WTC11 (cell line): ENCODE data around the gene HNRNPUL1. TPM values are rescaled to one million over a fixed set of nuclear protein-coding genes. Genes with fewer than 3 reads are reported as not detected.

Experiments used
- ATAC-seq: fragments of 200-7000 bp; cut with Tn5 transposase; 2 replicates; pipeline ENCODE4 v1.10.0; 2021; ENCODE audit warnings: mild to moderate bottlenecking, moderate library complexity
- CTCF ChIA-PET: fragments of 300-600 bp; sonication (Branson Sonifier 250); formaldehyde crosslinking; loops from one replicate; lab custom pipeline; 2021; ENCODE audit warnings: antibody characterized with exemption; lab: Charles Lee
- POLR2A ChIA-PET: fragments of 350-600 bp; sonication (Branson Sonifier 250); formaldehyde crosslinking; loops from one replicate; lab custom pipeline; 2021; ENCODE audit warnings: antibody characterized with exemption; lab: Charles Lee
- DNase-seq: peaks from one replicate; pipeline ENCODE4 v3.0.0; 2021; ENCODE audit warnings: low spot score
- H3K27ac Mint-ChIP-seq: 2 replicates; pipeline ENCODE4 v1.8.0; 2021; ENCODE audit warnings: mixed read lengths
- H3K27me3 Mint-ChIP-seq: 2 replicates; pipeline ENCODE4 v1.8.0; 2021; ENCODE audit warnings: low read depth, mild to moderate bottlenecking, moderate library complexity, mixed read lengths
- H3K36me3 Mint-ChIP-seq: 2 replicates; pipeline ENCODE4 v1.8.0; 2021; ENCODE audit warnings: mixed read lengths
- H3K4me1 Mint-ChIP-seq: 2 replicates; pipeline ENCODE4 v1.8.0; 2022; ENCODE audit warnings: mixed read lengths
- H3K4me3 Mint-ChIP-seq: 2 replicates; pipeline ENCODE4 v1.8.0; 2021; ENCODE audit warnings: mild to moderate bottlenecking, moderate library complexity, mixed read lengths
- H3K9me3 Mint-ChIP-seq: 2 replicates; pipeline ENCODE4 v1.8.0; 2021; ENCODE audit warnings: mixed read lengths
- JUN ChIP-seq: sonication (generic); formaldehyde crosslinking; IDR thresholded peaks from 2 replicates; pipeline ENCODE4 v1.8.0; 2023; ENCODE audit warnings: mild to moderate bottlenecking, missing genetic modification reagents
- KAT7 ChIP-seq: sonication (generic); formaldehyde crosslinking; IDR thresholded peaks from 2 replicates; pipeline ENCODE4 v1.8.1; 2023; ENCODE audit warnings: missing genetic modification reagents, mild to moderate bottlenecking, borderline replicate concordance
- NFYB ChIP-seq: sonication (generic); formaldehyde crosslinking; conservative IDR thresholded peaks from 2 replicates; pipeline ENCODE4 v1.8.0; 2022; ENCODE audit warnings: low read depth, missing genetic modification reagents
- NR3C1 ChIP-seq: sonication (generic); formaldehyde crosslinking; conservative IDR thresholded peaks from 2 replicates; pipeline ENCODE4 v1.8.1; 2023; ENCODE audit warnings: low read depth, mild to moderate bottlenecking, missing genetic modification reagents
- PRRX2 ChIP-seq: fragments of 250-450 bp; sonication (Bioruptor Pico); IDR thresholded peaks from 2 replicates; pipeline ENCODE4 v1.8.0; 2021; ENCODE audit warnings: mild to moderate bottlenecking
- SOX15 ChIP-seq: fragments of 250-450 bp; sonication (Bioruptor Pico); IDR thresholded peaks from 2 replicates; pipeline ENCODE4 v1.9.0; 2021; ENCODE audit warnings: mild to moderate bottlenecking
- SP1 ChIP-seq: sonication (generic); formaldehyde crosslinking; conservative IDR thresholded peaks from 2 replicates; pipeline ENCODE4 v1.8.1; 2022; ENCODE audit warnings: missing genetic modification reagents
- TEAD1 ChIP-seq: sonication (generic); formaldehyde crosslinking; IDR thresholded peaks from 2 replicates; pipeline ENCODE4 v1.8.0; 2022; ENCODE audit warnings: mild to moderate bottlenecking, missing genetic modification reagents
- TP53 ChIP-seq: sonication (generic); formaldehyde crosslinking; IDR thresholded peaks from 2 replicates; pipeline ENCODE4 v1.8.1; 2023; ENCODE audit warnings: mild to moderate bottlenecking, missing genetic modification reagents
- total RNA-seq: library from RNA; stranded (reverse); gene quantifications from 3 replicates; pipeline ENCODE4 v1.2.3, GENCODE V29; 2021
- TF ChIP-seq, protein P1 (sequence below): sonication (generic); formaldehyde crosslinking; IDR thresholded peaks from 2 replicates; pipeline ENCODE4 v1.8.0; 2022; ENCODE audit warnings: mild to moderate bottlenecking, missing genetic modification reagents
- TF ChIP-seq, protein P2 (sequence below): sonication (generic); formaldehyde crosslinking; IDR thresholded peaks from 2 replicates; pipeline ENCODE4 v1.8.1; 2022; ENCODE audit warnings: missing genetic modification reagents, borderline replicate concordance
- TF ChIP-seq, protein P3 (sequence below): sonication (generic); formaldehyde crosslinking; IDR thresholded peaks from 2 replicates; pipeline ENCODE4 v1.8.1; 2022; ENCODE audit warnings: low read depth, missing genetic modification reagents, borderline replicate concordance
- TF ChIP-seq, protein P4 (sequence below): sonication (generic); formaldehyde crosslinking; IDR thresholded peaks from 2 replicates; pipeline ENCODE4 v1.8.0; 2022; ENCODE audit warnings: mild to moderate bottlenecking, missing genetic modification reagents
- TF ChIP-seq, protein P5 (sequence below): sonication (generic); formaldehyde crosslinking; IDR thresholded peaks from 2 replicates; pipeline ENCODE4 v1.8.1; 2022; ENCODE audit warnings: mild to moderate bottlenecking, missing genetic modification reagents, moderate library complexity, borderline replicate concordance
- TF ChIP-seq, protein P6 (sequence below): fragments of 250-450 bp; sonication (Bioruptor Pico); IDR thresholded peaks from 2 replicates; pipeline ENCODE4 v1.9.0; 2021; ENCODE audit warnings: mild to moderate bottlenecking, borderline replicate concordance

HNRNPUL1 gene
- total RNA-seq, 1 experiment from 2014 or later = 282 TPM

DNA sequence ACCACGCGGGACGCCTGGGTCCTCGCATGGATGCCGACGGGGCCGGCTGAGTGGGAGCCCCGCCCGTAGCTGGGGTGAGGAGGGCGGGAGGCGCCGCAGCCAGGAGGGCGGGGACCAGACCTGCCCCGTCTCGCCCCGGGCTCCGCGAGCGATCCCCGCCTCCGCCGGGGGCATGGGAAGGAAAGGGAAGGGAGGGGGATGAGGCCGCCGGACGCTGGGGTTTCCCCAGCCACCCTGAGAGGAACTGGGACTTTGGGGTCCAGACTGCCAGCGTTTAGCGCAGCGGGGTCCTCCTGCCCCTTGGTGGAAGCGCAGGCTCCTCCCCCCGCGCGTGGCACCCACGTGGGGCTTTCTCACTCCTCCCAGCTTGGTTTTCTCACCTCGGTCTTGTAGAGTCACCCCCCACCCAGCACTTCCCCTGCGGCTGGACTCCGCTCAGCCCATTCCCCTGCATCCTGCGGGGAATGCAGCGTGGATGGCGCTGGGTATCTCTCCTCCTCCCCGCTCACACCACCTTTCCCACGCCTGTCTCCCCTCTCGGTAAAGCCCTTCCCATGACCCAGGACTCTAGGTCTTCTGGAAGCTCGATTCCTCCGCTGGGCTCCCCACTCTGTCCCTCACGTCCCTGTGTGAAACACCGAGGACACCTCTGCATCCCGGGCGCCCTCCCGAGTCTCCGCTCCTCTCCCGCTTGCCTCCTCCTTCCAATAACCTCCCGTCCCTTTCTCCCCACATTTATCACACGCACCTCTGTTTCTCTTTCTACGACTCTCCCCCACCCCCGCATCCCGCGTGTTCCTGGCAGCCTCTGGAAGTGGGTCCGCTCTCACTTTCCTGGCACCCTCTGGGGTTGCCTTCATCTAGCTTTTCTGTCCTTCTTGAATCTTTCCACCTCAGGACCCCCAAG, 87.4 kb downstream of the HNRNPUL1 start:
- Mint-ChIP-seq H3K36me3 (no peaks in the 10 kb centered on the region), H3K27ac (no peak overlapping the region), H3K4me3 (peak overlapping the region; percentile 89), H3K4me1 (peaks cover 18% of the 10 kb centered on the region), H3K27me3 (peaks cover 58% of the 10 kb centered on the region), H3K9me3 (no peaks in the 10 kb centered on the region)
- TF ChIP-seq PRRX2 (CRISPR knock-in tag) (no peak), JUN (CRISPR knock-in tag) (no peak), NR3C1 (CRISPR knock-in tag) (no peak), NFYB (CRISPR knock-in tag) (no peak), TEAD1 (CRISPR knock-in tag) (no peak), SP1 (CRISPR knock-in tag) (no peak), SOX15 (CRISPR knock-in tag) (no peak), KAT7 (CRISPR knock-in tag) (no peak), TP53 (CRISPR knock-in tag) (no peak)
- TF ChIP-seq, protein P1, sequence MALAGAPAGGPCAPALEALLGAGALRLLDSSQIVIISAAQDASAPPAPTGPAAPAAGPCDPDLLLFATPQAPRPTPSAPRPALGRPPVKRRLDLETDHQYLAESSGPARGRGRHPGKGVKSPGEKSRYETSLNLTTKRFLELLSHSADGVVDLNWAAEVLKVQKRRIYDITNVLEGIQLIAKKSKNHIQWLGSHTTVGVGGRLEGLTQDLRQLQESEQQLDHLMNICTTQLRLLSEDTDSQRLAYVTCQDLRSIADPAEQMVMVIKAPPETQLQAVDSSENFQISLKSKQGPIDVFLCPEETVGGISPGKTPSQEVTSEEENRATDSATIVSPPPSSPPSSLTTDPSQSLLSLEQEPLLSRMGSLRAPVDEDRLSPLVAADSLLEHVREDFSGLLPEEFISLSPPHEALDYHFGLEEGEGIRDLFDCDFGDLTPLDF (CRISPR knock-in tag) = no peak
- TF ChIP-seq, protein P2, sequence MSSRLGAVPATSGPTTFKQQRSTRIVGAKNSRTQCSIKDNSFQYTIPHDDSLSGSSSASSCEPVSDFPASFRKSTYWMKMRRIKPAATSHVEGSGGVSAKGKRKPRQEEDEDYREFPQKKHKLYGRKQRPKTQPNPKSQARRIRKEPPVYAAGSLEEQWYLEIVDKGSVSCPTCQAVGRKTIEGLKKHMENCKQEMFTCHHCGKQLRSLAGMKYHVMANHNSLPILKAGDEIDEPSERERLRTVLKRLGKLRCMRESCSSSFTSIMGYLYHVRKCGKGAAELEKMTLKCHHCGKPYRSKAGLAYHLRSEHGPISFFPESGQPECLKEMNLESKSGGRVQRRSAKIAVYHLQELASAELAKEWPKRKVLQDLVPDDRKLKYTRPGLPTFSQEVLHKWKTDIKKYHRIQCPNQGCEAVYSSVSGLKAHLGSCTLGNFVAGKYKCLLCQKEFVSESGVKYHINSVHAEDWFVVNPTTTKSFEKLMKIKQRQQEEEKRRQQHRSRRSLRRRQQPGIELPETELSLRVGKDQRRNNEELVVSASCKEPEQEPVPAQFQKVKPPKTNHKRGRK (CRISPR knock-in tag) = no peak
- TF ChIP-seq, protein P3, sequence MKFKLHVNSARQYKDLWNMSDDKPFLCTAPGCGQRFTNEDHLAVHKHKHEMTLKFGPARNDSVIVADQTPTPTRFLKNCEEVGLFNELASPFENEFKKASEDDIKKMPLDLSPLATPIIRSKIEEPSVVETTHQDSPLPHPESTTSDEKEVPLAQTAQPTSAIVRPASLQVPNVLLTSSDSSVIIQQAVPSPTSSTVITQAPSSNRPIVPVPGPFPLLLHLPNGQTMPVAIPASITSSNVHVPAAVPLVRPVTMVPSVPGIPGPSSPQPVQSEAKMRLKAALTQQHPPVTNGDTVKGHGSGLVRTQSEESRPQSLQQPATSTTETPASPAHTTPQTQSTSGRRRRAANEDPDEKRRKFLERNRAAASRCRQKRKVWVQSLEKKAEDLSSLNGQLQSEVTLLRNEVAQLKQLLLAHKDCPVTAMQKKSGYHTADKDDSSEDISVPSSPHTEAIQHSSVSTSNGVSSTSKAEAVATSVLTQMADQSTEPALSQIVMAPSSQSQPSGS = no peak
- TF ChIP-seq, protein P4, sequence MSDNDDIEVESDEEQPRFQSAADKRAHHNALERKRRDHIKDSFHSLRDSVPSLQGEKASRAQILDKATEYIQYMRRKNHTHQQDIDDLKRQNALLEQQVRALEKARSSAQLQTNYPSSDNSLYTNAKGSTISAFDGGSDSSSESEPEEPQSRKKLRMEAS (CRISPR knock-in tag) = no peak
- TF ChIP-seq, protein P5, sequence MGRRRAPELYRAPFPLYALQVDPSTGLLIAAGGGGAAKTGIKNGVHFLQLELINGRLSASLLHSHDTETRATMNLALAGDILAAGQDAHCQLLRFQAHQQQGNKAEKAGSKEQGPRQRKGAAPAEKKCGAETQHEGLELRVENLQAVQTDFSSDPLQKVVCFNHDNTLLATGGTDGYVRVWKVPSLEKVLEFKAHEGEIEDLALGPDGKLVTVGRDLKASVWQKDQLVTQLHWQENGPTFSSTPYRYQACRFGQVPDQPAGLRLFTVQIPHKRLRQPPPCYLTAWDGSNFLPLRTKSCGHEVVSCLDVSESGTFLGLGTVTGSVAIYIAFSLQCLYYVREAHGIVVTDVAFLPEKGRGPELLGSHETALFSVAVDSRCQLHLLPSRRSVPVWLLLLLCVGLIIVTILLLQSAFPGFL = no peak
- TF ChIP-seq, protein P6, sequence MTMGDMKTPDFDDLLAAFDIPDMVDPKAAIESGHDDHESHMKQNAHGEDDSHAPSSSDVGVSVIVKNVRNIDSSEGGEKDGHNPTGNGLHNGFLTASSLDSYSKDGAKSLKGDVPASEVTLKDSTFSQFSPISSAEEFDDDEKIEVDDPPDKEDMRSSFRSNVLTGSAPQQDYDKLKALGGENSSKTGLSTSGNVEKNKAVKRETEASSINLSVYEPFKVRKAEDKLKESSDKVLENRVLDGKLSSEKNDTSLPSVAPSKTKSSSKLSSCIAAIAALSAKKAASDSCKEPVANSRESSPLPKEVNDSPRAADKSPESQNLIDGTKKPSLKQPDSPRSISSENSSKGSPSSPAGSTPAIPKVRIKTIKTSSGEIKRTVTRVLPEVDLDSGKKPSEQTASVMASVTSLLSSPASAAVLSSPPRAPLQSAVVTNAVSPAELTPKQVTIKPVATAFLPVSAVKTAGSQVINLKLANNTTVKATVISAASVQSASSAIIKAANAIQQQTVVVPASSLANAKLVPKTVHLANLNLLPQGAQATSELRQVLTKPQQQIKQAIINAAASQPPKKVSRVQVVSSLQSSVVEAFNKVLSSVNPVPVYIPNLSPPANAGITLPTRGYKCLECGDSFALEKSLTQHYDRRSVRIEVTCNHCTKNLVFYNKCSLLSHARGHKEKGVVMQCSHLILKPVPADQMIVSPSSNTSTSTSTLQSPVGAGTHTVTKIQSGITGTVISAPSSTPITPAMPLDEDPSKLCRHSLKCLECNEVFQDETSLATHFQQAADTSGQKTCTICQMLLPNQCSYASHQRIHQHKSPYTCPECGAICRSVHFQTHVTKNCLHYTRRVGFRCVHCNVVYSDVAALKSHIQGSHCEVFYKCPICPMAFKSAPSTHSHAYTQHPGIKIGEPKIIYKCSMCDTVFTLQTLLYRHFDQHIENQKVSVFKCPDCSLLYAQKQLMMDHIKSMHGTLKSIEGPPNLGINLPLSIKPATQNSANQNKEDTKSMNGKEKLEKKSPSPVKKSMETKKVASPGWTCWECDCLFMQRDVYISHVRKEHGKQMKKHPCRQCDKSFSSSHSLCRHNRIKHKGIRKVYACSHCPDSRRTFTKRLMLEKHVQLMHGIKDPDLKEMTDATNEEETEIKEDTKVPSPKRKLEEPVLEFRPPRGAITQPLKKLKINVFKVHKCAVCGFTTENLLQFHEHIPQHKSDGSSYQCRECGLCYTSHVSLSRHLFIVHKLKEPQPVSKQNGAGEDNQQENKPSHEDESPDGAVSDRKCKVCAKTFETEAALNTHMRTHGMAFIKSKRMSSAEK (CRISPR knock-in tag) = no peak
- DNase-seq (peak; percentile 47), ATAC-seq (peak; percentile 18)
- ChIA-PET POLR2A (interaction anchor here (0.6 to 1.0 kb wide), 2 partner anchors 11 to 12 kb away, joined by 3 to 4 read pairs; partner anchors contain the start of gene B9D2), CTCF (interaction anchor here (0.8 to 6.2 kb wide), 23 partner anchors 10 to 219 kb away, joined by 3 to 103 read pairs (median 6); partner anchors contain the start of genes B3GNT8, B9D2, CCDC97 and DMAC2)
